Neutrophil (primary cell): ENCODE measurements around the gene FTCD.

Source experiments
- H3K27ac ChIP-seq: fragments of 200-600 bp; sonication (generic); 2 replicates; pipeline ENCODE4 v1.5.1; 2016; ENCODE audit warnings: mild to moderate bottlenecking, moderate library complexity
- H3K27me3 ChIP-seq: fragments of 200-600 bp; sonication (generic); 2 replicates; pipeline ENCODE4 v1.6.0; 2016; ENCODE audit warnings: mild to moderate bottlenecking
- H3K36me3 ChIP-seq: fragments of 200-600 bp; sonication (generic); 2 replicates; pipeline ENCODE4 v1.5.1; 2017
- H3K4me1 ChIP-seq, 2 experiments: fragments of 200-600 bp in 1 of 2; sonication (generic) in 1 of 2; 1 replicate in 1 of 2; 2 replicates in 1 of 2; pipeline versions ENCODE4 v1.5.1 to v1.6.1; 2013 to 2016; ENCODE audit warnings: low read depth in 1 of 2, low read length in 1 of 2, mild to moderate bottlenecking in 1 of 2, moderate library complexity in 1 of 2; ENCODE audit not compliant: control insufficient read depth in 1 of 2, insufficient read depth in 1 of 2
- H3K4me3 ChIP-seq, 2 experiments: fragments of 200-600 bp in 1 of 2; sonication (generic) in 1 of 2; 1 replicate in 1 of 2; 2 replicates in 1 of 2; pipeline ENCODE4 v1.5.1; 2013 to 2016; ENCODE audit warnings: low read depth in 1 of 2, low read length in 1 of 2, mild to moderate bottlenecking in 1 of 2, moderate library complexity in 1 of 2
- H3K9me3 ChIP-seq: fragments of 200-600 bp; sonication (generic); 2 replicates; pipeline ENCODE4 v1.5.1; 2016
- CTCF ChIP-seq: fragments of 200-600 bp; sonication (generic); IDR thresholded peaks from 2 replicates; pipeline ENCODE4 v1.5.1; 2016; ENCODE audit warnings: antibody characterized with exemption

FTCD gene

DNA sequence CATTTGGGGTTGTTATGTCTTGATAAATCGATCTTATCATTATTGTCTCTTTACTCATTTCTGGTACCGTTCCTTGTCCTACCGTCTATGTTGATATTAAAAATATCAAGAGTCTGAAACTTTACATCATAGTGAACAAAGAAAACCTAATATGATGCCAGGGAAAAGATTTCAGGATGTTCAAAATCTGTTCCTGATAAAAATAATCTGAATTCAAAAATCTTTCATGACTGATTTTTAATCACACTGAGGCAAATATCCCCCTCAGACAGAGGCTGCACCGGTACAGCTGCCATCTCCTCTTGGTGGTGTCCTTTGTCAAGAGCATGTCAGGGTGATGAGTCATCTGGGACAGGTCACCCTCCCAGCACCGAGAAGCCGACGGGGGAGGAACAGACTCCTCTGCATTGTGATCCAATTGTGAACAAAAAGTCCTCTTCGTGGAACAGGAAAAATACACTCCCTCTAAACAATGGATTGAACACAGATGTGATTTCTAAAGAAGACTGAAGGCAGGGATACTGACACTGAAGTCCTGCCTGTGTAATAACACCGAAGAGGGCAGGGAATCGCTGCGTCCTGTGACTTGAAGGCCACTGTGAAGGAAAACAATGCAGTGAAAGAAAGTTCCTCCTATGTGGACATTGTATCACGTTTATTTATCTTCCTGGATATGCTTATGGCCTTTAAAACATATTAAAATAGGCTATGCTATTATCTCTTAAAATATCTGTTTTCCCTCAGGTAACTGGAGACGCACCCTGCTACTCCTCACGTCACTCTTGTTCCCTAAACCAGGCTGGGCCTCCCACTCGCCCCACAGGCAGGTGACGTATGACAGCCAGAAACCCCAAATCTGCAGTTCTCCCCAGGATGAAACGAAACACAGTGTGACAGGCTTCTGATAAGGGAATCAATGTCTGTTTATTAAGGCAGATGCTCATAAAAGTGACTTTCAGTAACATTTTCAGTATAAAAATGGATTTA, 33.1 kb upstream of the FTCD start:
- H3K4me1 ChIP-seq: peaks cover 16% of the 10 kb centered on the region in 2 experiments
- no peak overlapping the region for H3K27ac ChIP-seq
- TF ChIP-seq CTCF: no peak
- H3K9me3 ChIP-seq: no peaks in the 10 kb centered on the region
- H3K4me3 ChIP-seq: no peak overlapping the region
- H3K27me3 ChIP-seq: no peaks in the 10 kb centered on the region
- H3K36me3 ChIP-seq: no peaks in the 10 kb centered on the region

DNA sequence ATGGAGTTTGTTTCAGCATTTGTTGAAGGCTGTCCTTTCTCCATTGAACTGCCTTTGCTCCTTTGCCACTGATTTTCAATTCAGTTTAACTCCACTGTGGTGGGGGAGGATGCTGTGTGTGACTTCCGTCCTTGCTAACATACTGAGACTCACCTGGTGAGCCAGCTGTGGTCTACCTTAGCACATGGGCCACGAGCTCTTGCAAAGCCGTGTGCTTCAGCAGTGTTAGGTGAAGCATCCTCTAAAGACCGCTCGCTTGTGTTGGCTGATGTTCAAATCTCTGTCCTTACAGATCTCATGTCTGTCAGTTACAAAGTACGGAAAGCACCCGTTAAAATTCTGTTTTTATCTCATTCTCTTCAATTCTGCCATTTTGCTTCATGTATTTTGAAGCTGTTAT, 32.4 kb upstream of the FTCD start:
- Histone ChIP-seq H3K4me3 (no peak overlapping the region), H3K27me3 (no peaks in the 10 kb centered on the region), H3K4me1 (peaks cover 16% of the 10 kb centered on the region in 2 experiments), H3K27ac (no peak overlapping the region), H3K36me3 (no peaks in the 10 kb centered on the region), H3K9me3 (no peaks in the 10 kb centered on the region)
- no peak for TF ChIP-seq CTCF

GRCh38 chr21:46187261-46187660, 31.9 kb upstream of the FTCD start:
- H3K4me3 ChIP-seq: no peak overlapping the region
- no peaks in the 10 kb centered on the region for H3K36me3 ChIP-seq
- peaks cover 16% of the 10 kb centered on the region in 2 experiments for H3K4me1 ChIP-seq
- no peaks in the 10 kb centered on the region for H3K9me3 ChIP-seq
- H3K27ac ChIP-seq: no peak overlapping the region
- TF ChIP-seq CTCF: no peak
- no peaks in the 10 kb centered on the region for H3K27me3 ChIP-seq

GRCh38 chr21:46185716-46186115, 30.3 kb upstream of the FTCD start:
- no peaks in the 10 kb centered on the region for H3K27me3 ChIP-seq
- H3K9me3 ChIP-seq: no peaks in the 10 kb centered on the region
- peak overlapping the region; percentile 89 for H3K27ac ChIP-seq
- TF ChIP-seq CTCF: no peak
- no peaks in the 10 kb centered on the region for H3K36me3 ChIP-seq
- no peak overlapping the region for H3K4me3 ChIP-seq
- peaks cover 16% of the 10 kb centered on the region in 2 experiments for H3K4me1 ChIP-seq

DNA sequence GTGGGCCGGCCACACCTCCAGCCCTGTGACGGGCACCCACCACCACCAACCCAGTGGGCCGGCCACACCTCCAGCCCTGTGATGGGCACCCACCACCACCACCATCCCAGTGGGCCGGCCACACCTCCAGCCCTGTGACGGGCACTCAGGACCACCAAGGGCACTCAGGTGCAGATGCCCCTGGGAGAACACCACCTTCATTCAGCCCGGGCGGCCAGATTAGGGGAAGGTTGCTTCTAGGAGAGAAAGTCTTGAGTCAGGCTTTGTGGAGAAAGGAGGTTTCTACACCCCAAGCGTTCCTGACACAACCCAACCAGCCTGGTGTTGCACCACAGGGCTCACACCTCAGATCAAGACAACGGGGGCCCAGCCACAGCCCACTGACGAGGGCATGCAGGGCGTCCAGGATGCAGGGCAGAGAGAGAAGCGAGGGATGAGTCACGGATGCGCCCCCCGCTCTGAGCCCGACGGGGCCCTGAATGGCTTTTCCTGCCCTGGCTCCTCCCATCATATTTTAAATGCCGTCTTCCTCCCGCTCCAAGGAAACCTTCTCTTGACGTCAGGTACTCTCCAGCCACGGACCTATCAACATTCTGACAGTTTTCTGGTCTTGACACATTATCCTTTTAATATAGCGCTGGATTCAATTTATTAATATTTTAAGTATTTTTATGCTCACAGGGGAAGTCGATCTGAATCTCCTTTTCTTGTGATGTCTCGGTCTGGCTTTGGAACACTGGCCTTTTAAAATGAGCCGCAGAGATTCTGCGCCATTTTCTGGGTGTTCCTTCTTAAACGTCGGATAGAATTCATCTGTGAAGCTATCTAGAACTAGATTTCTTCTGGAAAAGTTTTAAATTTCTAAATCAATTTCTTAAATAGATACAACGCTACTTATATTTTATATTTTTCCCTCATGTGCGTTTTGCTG, 29.5 kb upstream of the FTCD start:
- Histone ChIP-seq H3K36me3 (no peaks in the 10 kb centered on the region), H3K4me3 (peak overlapping the region; percentile 62 to 79), H3K27ac (peak overlapping the region; percentile 89), H3K4me1 (peaks cover 16% of the 10 kb centered on the region in 2 experiments), H3K9me3 (no peaks in the 10 kb centered on the region), H3K27me3 (no peaks in the 10 kb centered on the region)
- peak; percentile 28 for TF ChIP-seq CTCF
